G401 (cell line): Measurements from ENCODE around the gene RNLS. TPM values are rescaled to one million over a fixed set of nuclear protein-coding genes. Genes with fewer than 3 reads are reported as not detected.
"Not testable (repeated sequence)": the region's sequence is repeated elsewhere in the genome, so short reads cannot be mapped to it uniquely, and the experiment has no call there.

Experiments used
- DNase-seq: peaks from one replicate; pipeline ENCODE4 v3.0.0-alpha.2; 2015; ENCODE audit warnings: low spot score
- in situ Hi-C: cut with HindIII; loops from 2 replicates; pipeline ENCODE4 v1.10.0; 2016; ENCODE audit warnings: low sequenced_read_pairs, mixed read lengths
- total RNA-seq: library from RNA; depleted of rRNA; stranded (reverse); fragments of >200 nt; shearing (Covaris generic); gene quantifications from 2 replicates; pipeline ENCODE4 v1.2.3, GENCODE V29; 2014

RNLS gene
- total RNA-seq, 1 experiment from 2014 or later, result 1.8 TPM

GRCh38 chr10:88332503-88333247, 250.4 kb downstream of the RNLS start:
- no peak for DNase-seq
- in situ Hi-C loops, result no loop called here

GRCh38 chr10:88330174-88330573, 252.9 kb downstream of the RNLS start:
- in situ Hi-C loops, result no loop called here

GRCh38 chr10:88322324-88323063, 260.6 kb downstream of the RNLS start:
- in situ Hi-C loops, result no loop called here
- no peak for DNase-seq

More at GRCh38 chr10:88330174-88330573, 252.9 kb downstream of the RNLS start:
- DNase-seq, result no peak

- no peak for DNase-seq
- in situ Hi-C loops, result no loop called here
Observed at GRCh38 chr10:88319960-88320517, 263.1 kb downstream of the RNLS start.

- no peak for DNase-seq
Observed at GRCh38 chr10:88318803-88319202, 264.3 kb downstream of the RNLS start.

GRCh38 chr10:88317099-88317498, 266.0 kb downstream of the RNLS start:
- in situ Hi-C loops, result no loop called here
- DNase-seq, result no peak

More at GRCh38 chr10:88318803-88319202, 264.3 kb downstream of the RNLS start:
- in situ Hi-C loops, result no loop called here

- no peak for DNase-seq
- in situ Hi-C loops, result no loop called here
Observed at GRCh38 chr10:88316292-88316861, 266.7 kb downstream of the RNLS start.

GRCh38 chr10:88315755-88316154, 267.4 kb downstream of the RNLS start:
- in situ Hi-C loops, result no loop called here
- no peak for DNase-seq

GRCh38 chr10:88314362-88314761, 268.8 kb downstream of the RNLS start:
- in situ Hi-C loops, result no loop called here
- no peak for DNase-seq

GRCh38 chr10:88313878-88314277, 269.2 kb downstream of the RNLS start:
- in situ Hi-C loops, result no loop called here
- DNase-seq, result no peak

GRCh38 chr10:88312855-88313254, 270.3 kb downstream of the RNLS start:
- no peak for DNase-seq
- in situ Hi-C loops, result no loop called here

- in situ Hi-C loops, result no loop called here
- DNase-seq, result no peak
Observed at GRCh38 chr10:88311264-88311663, 271.9 kb downstream of the RNLS start.

GRCh38 chr10:88309365-88309764, 273.8 kb downstream of the RNLS start:
- in situ Hi-C loops, result no loop called here
- DNase-seq, result no peak

- in situ Hi-C loops, DNase-seq: not testable (repeated sequence)
Observed at GRCh38 chr10:88308361-88308760, 274.8 kb downstream of the RNLS start.

- no peak for DNase-seq
- in situ Hi-C loops, result no loop called here
Observed at GRCh38 chr10:88299787-88300186, 283.3 kb downstream of the RNLS start.

GRCh38 chr10:88297103-88297502, 286.0 kb downstream of the RNLS start:
- no peak for DNase-seq
- in situ Hi-C loops, result no loop called here

- in situ Hi-C loops, result no loop called here
- no peak for DNase-seq
Observed at GRCh38 chr10:88293651-88294230, 289.4 kb downstream of the RNLS start.

GRCh38 chr10:88293073-88293472, 290.0 kb downstream of the RNLS start:
- in situ Hi-C loops, result no loop called here
- DNase-seq, result no peak

- in situ Hi-C loops, result no loop called here
Observed at GRCh38 chr10:88292185-88292514, 291.0 kb downstream of the RNLS start.

More at GRCh38 chr10:88292185-88292514, 291.0 kb downstream of the RNLS start:
- no peak for DNase-seq
